ENCODE data around the gene GABRA4.

The GABRA4 gene

GRCh38 chr4:46980851-46981250 lies 12.5 kb downstream of the GABRA4 start:
- Histone ChIP-seq H3K9me3 (ENCODE audit: control insufficient read depth, low read length) (no peaks in the 10 kb centered on the region), H3K27ac (ENCODE audit: insufficient read depth, low read depth, low read length, poor library complexity, severe bottlenecking) (no peak overlapping the region), H3K4me1 (ENCODE audit: control insufficient read depth, insufficient read depth, low read length) (no peaks in the 10 kb centered on the region), H3K36me3 (ENCODE audit: control insufficient read depth, insufficient read depth, low read length) (no peaks in the 10 kb centered on the region), H3K27me3 (ENCODE audit: control insufficient read depth, insufficient read depth, low read length, poor library complexity, severe bottlenecking) (no peaks in the 10 kb centered on the region), H3K4me3 (ENCODE audit: insufficient read depth, low read depth, low read length) (no peak overlapping the region)
- WGBS, 2 experiments: 92% methylated on average over 3 of the region's 4 CpGs

- 91 to 94% methylated on average over 4 of the region's 4 CpGs for WGBS, 2 experiments
- Histone ChIP-seq H3K36me3 (ENCODE audit: control insufficient read depth, insufficient read depth, low read length) (no peaks in the 10 kb centered on the region), H3K4me3 (ENCODE audit: insufficient read depth, low read depth, low read length) (no peak overlapping the region), H3K27me3 (ENCODE audit: control insufficient read depth, insufficient read depth, low read length, poor library complexity, severe bottlenecking) (no peaks in the 10 kb centered on the region), H3K9me3 (ENCODE audit: control insufficient read depth, low read length) (no peaks in the 10 kb centered on the region), H3K4me1 (ENCODE audit: control insufficient read depth, insufficient read depth, low read length) (no peaks in the 10 kb centered on the region), H3K27ac (ENCODE audit: insufficient read depth, low read depth, low read length, poor library complexity, severe bottlenecking) (no peak overlapping the region)
Observed at GRCh38 chr4:46979726-46980125, 13.7 kb downstream of the GABRA4 start.

GRCh38 chr4:46979283-46979682 lies 14.1 kb downstream of the GABRA4 start:
- Histone ChIP-seq H3K4me1 (ENCODE audit: control insufficient read depth, insufficient read depth, low read length) (no peaks in the 10 kb centered on the region), H3K36me3 (ENCODE audit: control insufficient read depth, insufficient read depth, low read length) (no peaks in the 10 kb centered on the region), H3K4me3 (ENCODE audit: insufficient read depth, low read depth, low read length) (no peak overlapping the region), H3K27me3 (ENCODE audit: control insufficient read depth, insufficient read depth, low read length, poor library complexity, severe bottlenecking) (no peaks in the 10 kb centered on the region), H3K9me3 (ENCODE audit: control insufficient read depth, low read length) (no peaks in the 10 kb centered on the region), H3K27ac (ENCODE audit: insufficient read depth, low read depth, low read length, poor library complexity, severe bottlenecking) (no peak overlapping the region)
- 90 to 96% methylated on average over 2 of the region's 2 CpGs for WGBS, 2 experiments

GRCh38 chr4:46977245-46977644 lies 16.1 kb downstream of the GABRA4 start:
- Histone ChIP-seq H3K4me1 (ENCODE audit: control insufficient read depth, insufficient read depth, low read length) (no peaks in the 10 kb centered on the region), H3K9me3 (ENCODE audit: control insufficient read depth, low read length) (no peaks in the 10 kb centered on the region), H3K27me3 (ENCODE audit: control insufficient read depth, insufficient read depth, low read length, poor library complexity, severe bottlenecking) (no peaks in the 10 kb centered on the region), H3K4me3 (ENCODE audit: insufficient read depth, low read depth, low read length) (no peak overlapping the region), H3K36me3 (ENCODE audit: control insufficient read depth, insufficient read depth, low read length) (no peaks in the 10 kb centered on the region), H3K27ac (ENCODE audit: insufficient read depth, low read depth, low read length, poor library complexity, severe bottlenecking) (no peak overlapping the region)
- 88 to 94% methylated on average over 2 of the region's 2 CpGs for WGBS, 2 experiments

GRCh38 chr4:46975812-46976553 lies 17.4 kb downstream of the GABRA4 start:
- no peak overlapping the region for H3K4me3 ChIP-seq (ENCODE audit: insufficient read depth, low read depth, low read length)
- H3K27ac ChIP-seq (ENCODE audit: insufficient read depth, low read depth, low read length, poor library complexity, severe bottlenecking): no peak overlapping the region
- no peaks in the 10 kb centered on the region for H3K36me3 ChIP-seq (ENCODE audit: control insufficient read depth, insufficient read depth, low read length)
- no peaks in the 10 kb centered on the region for H3K27me3 ChIP-seq (ENCODE audit: control insufficient read depth, insufficient read depth, low read length, poor library complexity, severe bottlenecking)
- no peaks in the 10 kb centered on the region for H3K9me3 ChIP-seq (ENCODE audit: control insufficient read depth, low read length)
- WGBS, 2 experiments: 88 to 96% methylated on average over 3 to 4 of the region's 4 CpGs
- no peaks in the 10 kb centered on the region for H3K4me1 ChIP-seq (ENCODE audit: control insufficient read depth, insufficient read depth, low read length)

- no peaks in the 10 kb centered on the region for H3K9me3 ChIP-seq (ENCODE audit: control insufficient read depth, low read length)
- H3K27ac ChIP-seq (ENCODE audit: insufficient read depth, low read depth, low read length, poor library complexity, severe bottlenecking): no peak overlapping the region
- WGBS, 2 experiments: 94 to 96% methylated on average over 1 of the region's 1 CpG
- no peaks in the 10 kb centered on the region for H3K36me3 ChIP-seq (ENCODE audit: control insufficient read depth, insufficient read depth, low read length)
- no peaks in the 10 kb centered on the region for H3K27me3 ChIP-seq (ENCODE audit: control insufficient read depth, insufficient read depth, low read length, poor library complexity, severe bottlenecking)
- H3K4me3 ChIP-seq (ENCODE audit: insufficient read depth, low read depth, low read length): no peak overlapping the region
- H3K4me1 ChIP-seq (ENCODE audit: control insufficient read depth, insufficient read depth, low read length): no peaks in the 10 kb centered on the region
Observed at GRCh38 chr4:46974891-46975543, 18.4 kb downstream of the GABRA4 start.

GRCh38 chr4:46968847-46969246 lies 24.5 kb downstream of the GABRA4 start:
- WGBS, 2 experiments: no CpG with 5 or more reads among the region's 1 CpG
- Histone ChIP-seq H3K4me3 (ENCODE audit: insufficient read depth, low read depth, low read length) (no peak overlapping the region), H3K27ac (ENCODE audit: insufficient read depth, low read depth, low read length, poor library complexity, severe bottlenecking) (no peak overlapping the region), H3K27me3 (ENCODE audit: control insufficient read depth, insufficient read depth, low read length, poor library complexity, severe bottlenecking) (no peaks in the 10 kb centered on the region), H3K36me3 (ENCODE audit: control insufficient read depth, insufficient read depth, low read length) (no peaks in the 10 kb centered on the region), H3K9me3 (ENCODE audit: control insufficient read depth, low read length) (no peaks in the 10 kb centered on the region), H3K4me1 (ENCODE audit: control insufficient read depth, insufficient read depth, low read length) (no peaks in the 10 kb centered on the region)

GRCh38 chr4:46967631-46968030 lies 25.8 kb downstream of the GABRA4 start:
- Histone ChIP-seq H3K27ac (ENCODE audit: insufficient read depth, low read depth, low read length, poor library complexity, severe bottlenecking) (no peak overlapping the region), H3K36me3 (ENCODE audit: control insufficient read depth, insufficient read depth, low read length) (no peaks in the 10 kb centered on the region), H3K9me3 (ENCODE audit: control insufficient read depth, low read length) (no peaks in the 10 kb centered on the region), H3K4me1 (ENCODE audit: control insufficient read depth, insufficient read depth, low read length) (no peaks in the 10 kb centered on the region), H3K27me3 (ENCODE audit: control insufficient read depth, insufficient read depth, low read length, poor library complexity, severe bottlenecking) (no peaks in the 10 kb centered on the region), H3K4me3 (ENCODE audit: insufficient read depth, low read depth, low read length) (no peak overlapping the region)
- 92 to 94% methylated on average over 2 of the region's 2 CpGs for WGBS, 2 experiments

- no peak overlapping the region for H3K27ac ChIP-seq (ENCODE audit: insufficient read depth, low read depth, low read length, poor library complexity, severe bottlenecking)
- H3K27me3 ChIP-seq (ENCODE audit: control insufficient read depth, insufficient read depth, low read length, poor library complexity, severe bottlenecking): no peaks in the 10 kb centered on the region
- no peak overlapping the region for H3K4me3 ChIP-seq (ENCODE audit: insufficient read depth, low read depth, low read length)
- H3K9me3 ChIP-seq (ENCODE audit: control insufficient read depth, low read length): no peaks in the 10 kb centered on the region
- 77 to 86% methylated on average over 1 to 2 of the region's 2 CpGs for WGBS, 2 experiments
- H3K36me3 ChIP-seq (ENCODE audit: control insufficient read depth, insufficient read depth, low read length): no peaks in the 10 kb centered on the region
- no peaks in the 10 kb centered on the region for H3K4me1 ChIP-seq (ENCODE audit: control insufficient read depth, insufficient read depth, low read length)
Observed at GRCh38 chr4:46958742-46959488, 34.5 kb downstream of the GABRA4 start.

- no peaks in the 10 kb centered on the region for H3K27me3 ChIP-seq (ENCODE audit: control insufficient read depth, insufficient read depth, low read length, poor library complexity, severe bottlenecking)
- H3K36me3 ChIP-seq (ENCODE audit: control insufficient read depth, insufficient read depth, low read length): no peaks in the 10 kb centered on the region
- no peaks in the 10 kb centered on the region for H3K4me1 ChIP-seq (ENCODE audit: control insufficient read depth, insufficient read depth, low read length)
- no peak overlapping the region for H3K27ac ChIP-seq (ENCODE audit: insufficient read depth, low read depth, low read length, poor library complexity, severe bottlenecking)
- 86 to 87% methylated on average over 4 of the region's 4 CpGs for WGBS, 2 experiments
- H3K9me3 ChIP-seq (ENCODE audit: control insufficient read depth, low read length): no peaks in the 10 kb centered on the region
- no peak overlapping the region for H3K4me3 ChIP-seq (ENCODE audit: insufficient read depth, low read depth, low read length)
Observed at GRCh38 chr4:46956451-46956850, 36.9 kb downstream of the GABRA4 start.
